ENCODE results near the gene DYNC2LI1. TPM values are rescaled to one million over a fixed set of nuclear protein-coding genes. Genes with fewer than 3 reads are reported as not detected.

DYNC2LI1 gene
- total RNA-seq, 1 donor from 2014 or later = 15.3 TPM

GRCh38 chr2:43851011-43851980 lies 77.5 kb downstream of the DYNC2LI1 start:
- Mint-ChIP-seq H3K9me3 (ENCODE audit: unreplicated experiment) (peaks cover 13% of the 10 kb centered on the region), H3K36me3 (ENCODE audit: low read depth, unreplicated experiment) (peaks cover 5% of the 10 kb centered on the region), H3K27ac (ENCODE audit: unreplicated experiment) (no peak overlapping the region), H3K4me1 (ENCODE audit: low read depth, unreplicated experiment) (no peaks in the 10 kb centered on the region), H3K27me3 (ENCODE audit: low read depth, unreplicated experiment) (peaks cover 49% of the 10 kb centered on the region), H3K4me3 (ENCODE audit: unreplicated experiment) (no peak overlapping the region)
- H2AFZ ChIP-seq (ENCODE audit: low read depth, low read length) = no peak overlapping the region
- TF ChIP-seq EZH2 (IDR thresholded peaks at IDR 0.05; ENCODE audit: insufficient read depth, low read length) (no peak), CTCF (IDR thresholded peaks at IDR 0.05; ENCODE audit: insufficient read depth, low read depth, low read length) (no peak)
- no peak overlapping the region for H3K4me2 ChIP-seq (ENCODE audit: low read length)
- no peak for DNase-seq (ENCODE audit: low read depth)
- H4K20me1 ChIP-seq (ENCODE audit: insufficient read depth, low read length) = no peaks in the 10 kb centered on the region
- no peak overlapping the region for H3K4me3 ChIP-seq (ENCODE audit: insufficient read depth, low read depth, low read length)
- no peak overlapping the region for H3K9ac ChIP-seq (ENCODE audit: low read length)
- no peaks in the 10 kb centered on the region for H3K36me3 ChIP-seq (ENCODE audit: insufficient read depth, low read length)
- no peaks in the 10 kb centered on the region for H3K4me1 ChIP-seq (ENCODE audit: insufficient read depth, low read length)
- no peak for FAIRE-seq
- no peaks in the 10 kb centered on the region for H3K9me3 ChIP-seq (ENCODE audit: insufficient read depth, low read depth, low read length)
- H3K27me3 ChIP-seq (ENCODE audit: insufficient read depth, low read length) = peaks cover 23% of the 10 kb centered on the region
- H3K27ac ChIP-seq (ENCODE audit: low read depth, low read length) = no peak overlapping the region
- no peaks in the 10 kb centered on the region for H3K79me2 ChIP-seq (ENCODE audit: insufficient read depth, low read length)

GRCh38 chr2:43852196-43852730 lies 78.4 kb downstream of the DYNC2LI1 start:
- H3K36me3 Mint-ChIP-seq (ENCODE audit: low read depth, unreplicated experiment) = peaks cover 6% of the 10 kb centered on the region
- Histone ChIP-seq H3K36me3 (ENCODE audit: insufficient read depth, low read length) (no peaks in the 10 kb centered on the region), H4K20me1 (ENCODE audit: insufficient read depth, low read length) (no peaks in the 10 kb centered on the region), H3K27ac (ENCODE audit: low read depth, low read length) (no peak overlapping the region), H3K79me2 (ENCODE audit: insufficient read depth, low read length) (no peaks in the 10 kb centered on the region), H3K9me3 (ENCODE audit: insufficient read depth, low read depth, low read length) (no peaks in the 10 kb centered on the region), H2AFZ (ENCODE audit: low read depth, low read length) (no peak overlapping the region), H3K9ac (ENCODE audit: low read length) (no peak overlapping the region), H3K27me3 (ENCODE audit: insufficient read depth, low read length) (peaks cover 26% of the 10 kb centered on the region), H3K4me2 (ENCODE audit: low read length) (no peak overlapping the region), H3K4me1 (ENCODE audit: insufficient read depth, low read length) (no peaks in the 10 kb centered on the region), H3K4me3 (ENCODE audit: insufficient read depth, low read depth, low read length) (no peak overlapping the region)
- FAIRE-seq (no peak), DNase-seq (ENCODE audit: low read depth) (no peak)
- no peak overlapping the region for H3K27ac Mint-ChIP-seq (ENCODE audit: unreplicated experiment)
- peaks cover 15% of the 10 kb centered on the region for H3K9me3 Mint-ChIP-seq (ENCODE audit: unreplicated experiment)
- TF ChIP-seq CTCF (IDR thresholded peaks at IDR 0.05; ENCODE audit: insufficient read depth, low read depth, low read length) = no peak
- TF ChIP-seq EZH2 (IDR thresholded peaks at IDR 0.05; ENCODE audit: insufficient read depth, low read length) = no peak
- H3K4me3 Mint-ChIP-seq (ENCODE audit: unreplicated experiment) = no peak overlapping the region
- peaks cover 49% of the 10 kb centered on the region for H3K27me3 Mint-ChIP-seq (ENCODE audit: low read depth, unreplicated experiment)
- no peaks in the 10 kb centered on the region for H3K4me1 Mint-ChIP-seq (ENCODE audit: low read depth, unreplicated experiment)
